Measurements from ENCODE around the gene THSD8. TPM values are rescaled to one million over a fixed set of nuclear protein-coding genes. Genes with fewer than 3 reads are reported as not detected.

The THSD8 gene
- total RNA-seq, 6 donors from 2014 or later: 4.6 to 6.0 TPM; not detected in 4

GRCh38 chr19:12774588-12775555, 27.0 kb upstream of the THSD8 start, which contains the start of gene HOOK2:
Gene HOOK2, minus strand, starts transcription at chr19:12775552. Its CDS starts 103 bp downstream, at chr19:12775449.
- WGBS, 2 donors: 19 to 36% methylated on average over 18 to 36 of the region's 58 CpGs
- Histone ChIP-seq H3K27me3 (no peaks in the 10 kb centered on the region), H3K36me3 (peaks cover 0 to 7% (median 2%) of the 10 kb centered on the region in 4 donors), H3K4me1 (peaks cover 29 to 54% (median 38%) of the 10 kb centered on the region in 4 donors), H3K4me3 (peak within 1 kb of the TSS; percentile 35 to 78 (median 60)), H3K27ac (peak within 1 kb of the TSS; percentile 79 to 97 (median 92)), H3K9me3 (no peaks in the 10 kb centered on the region)
- TF ChIP-seq CTCF (IDR thresholded peaks at IDR 0.05): no peak
- TF ChIP-seq POLR2AphosphoS5 (IDR thresholded peaks at IDR 0.05): peak in 1 of 2 donors; percentile 43
- TF ChIP-seq POLR2A (IDR thresholded peaks at IDR 0.05): peak in 2 of 4 donors; percentile 2 to 61
- no peak for TF ChIP-seq EP300 (IDR thresholded peaks at IDR 0.05)
- DNase-seq (peak; percentile 93 to 99), ATAC-seq (ENCODE audit: low FRiP score in 2 of 2) (peak; percentile 0 to 81)

GRCh38 chr19:12777217-12778016, 24.5 kb upstream of the THSD8 start:
- no peaks in the 10 kb centered on the region for H3K27me3 ChIP-seq

GRCh38 chr19:12778017-12778904, 23.6 kb upstream of the THSD8 start:
- H3K4me3 ChIP-seq: peak overlapping the region; percentile 54 to 66 (median 61)
- H3K27ac ChIP-seq: peak overlapping the region; percentile 93 to 99 (median 97)
- WGBS, 2 donors: 2 to 5% methylated on average over 19 to 41 of the region's 44 CpGs
- ATAC-seq (ENCODE audit: low FRiP score in 2 of 2) (peak; percentile 44 to 64), DNase-seq (peak; percentile 86 to 89)
- no peaks in the 10 kb centered on the region for H3K36me3 ChIP-seq
- TF ChIP-seq CTCF (IDR thresholded peaks at IDR 0.05) (peak in 1 of 6 experiments; percentile 18), POLR2AphosphoS5 (IDR thresholded peaks at IDR 0.05) (peak; percentile 61 to 86), EP300 (IDR thresholded peaks at IDR 0.05) (peak in 1 of 4 donors; percentile 33), POLR2A (IDR thresholded peaks at IDR 0.05) (peak in 1 of 4 donors; percentile 67)
- H3K4me1 ChIP-seq: peaks cover 46 to 70% (median 50%) of the 10 kb centered on the region in 4 donors
- H3K27me3 ChIP-seq: no peaks in the 10 kb centered on the region
- H3K9me3 ChIP-seq: no peaks in the 10 kb centered on the region

More at GRCh38 chr19:12777217-12778016, 24.5 kb upstream of the THSD8 start:
- Histone ChIP-seq H3K4me1 (peaks cover 41 to 62% (median 44%) of the 10 kb centered on the region in 4 donors), H3K27ac (peak overlapping the region; percentile 93 to 99 (median 97)), H3K9me3 (no peaks in the 10 kb centered on the region), H3K36me3 (peaks cover 0 to 2% (median 0%) of the 10 kb centered on the region in 4 donors), H3K4me3 (peak overlapping the region; percentile 54 to 66 (median 61))
- 10 to 12% methylated on average over 42 to 43 of the region's 43 CpGs for WGBS, 2 donors
- peak; percentile 87 to 97 for DNase-seq
- TF ChIP-seq EP300 (IDR thresholded peaks at IDR 0.05) (peak in 1 of 4 donors; percentile 18), POLR2A (IDR thresholded peaks at IDR 0.05) (no peak), POLR2AphosphoS5 (IDR thresholded peaks at IDR 0.05) (peak; percentile 58 to 68), CTCF (IDR thresholded peaks at IDR 0.05) (peak; percentile 91 to 97 (median 96))
- peak; percentile 77 to 81 for ATAC-seq (ENCODE audit: low FRiP score in 2 of 2)

GRCh38 chr19:12778905-12779161, 23.0 kb upstream of the THSD8 start:
- TF ChIP-seq POLR2A (IDR thresholded peaks at IDR 0.05) (no peak), POLR2AphosphoS5 (IDR thresholded peaks at IDR 0.05) (no peak), EP300 (IDR thresholded peaks at IDR 0.05) (no peak), CTCF (IDR thresholded peaks at IDR 0.05) (no peak)
- peaks cover 51 to 76% (median 56%) of the 10 kb centered on the region in 4 donors for H3K4me1 ChIP-seq
- ATAC-seq (ENCODE audit: low FRiP score in 2 of 2) (no peak), DNase-seq (no peak)
- H3K27ac ChIP-seq: peak overlapping the region; percentile 93 to 99 (median 97)
- H3K9me3 ChIP-seq: no peaks in the 10 kb centered on the region
- H3K27me3 ChIP-seq: no peaks in the 10 kb centered on the region
- peak overlapping the region in 3 of 4 donors; percentile 54 to 66 (median 62) for H3K4me3 ChIP-seq
- 40 to 60% methylated on average over 2 to 6 of the region's 6 CpGs for WGBS, 2 donors
- no peaks in the 10 kb centered on the region for H3K36me3 ChIP-seq
